DOHH2 (cell line): ENCODE results near the gene HECTD1.

ENCODE experiments used
- CTCF ChIP-seq: fragments of 200-600 bp; sonication (generic); IDR thresholded peaks from one replicate; pipeline ENCODE4 v1.5.1; 2014; ENCODE audit warnings: antibody characterized with exemption, mild to moderate bottlenecking, low read depth, low read length; ENCODE audit not compliant: poor library complexity, severe bottlenecking
- EZH2phosphoT487 ChIP-seq: fragments of 200-600 bp; sonication (generic); IDR thresholded peaks from 2 replicates; pipeline ENCODE4 v1.6.1; 2017; ENCODE audit warnings: borderline replicate concordance, mild to moderate bottlenecking, antibody characterized with exemption, low read length, moderate library complexity, mixed read lengths

- TF ChIP-seq CTCF (no peak), EZH2phosphoT487 (no peak)
These were observed 44.5 kb downstream of the HECTD1 start for GRCh38 chr14:31162910-31163649.
